Lower leg skin (tissue), 4 donors: Measurements from ENCODE around the gene VIT. TPM values are rescaled to one million over a fixed set of nuclear protein-coding genes. Genes with fewer than 3 reads are reported as not detected.

Experiments used
- DNase-seq, 2 donors: peaks; one replicate each; pipeline ENCODE4 v3.0.0-alpha.2; 2019; ENCODE audit warnings: low spot score in 2 of 2
- H3K4me3 ChIP-seq: fragments of 200-600 bp; sonication (generic); 2 replicates; pipeline ENCODE4 v1.5.1; 2017; ENCODE audit warnings: mild to moderate bottlenecking, low read depth; ENCODE audit not compliant: poor library complexity, severe bottlenecking
- POLR2A ChIP-seq, 2 donors: fragments of 450-650 bp; IDR thresholded peaks; one replicate each; pipeline ENCODE4 v1.6.1; 2016 to 2017; ENCODE audit warnings: antibody characterized with exemption in 2 of 2, mild to moderate bottlenecking in 1 of 2, moderate library complexity in 1 of 2
- WGBS, 2 donors: methylation state at CpG; one replicate each; pipeline ENCODE4 v1.1.5; 2018; 5-methylcytosine and 5-hydroxymethylcytosine counted together
- intact Hi-C: fragments of 100-400 bp; cut with DNase I; formaldehyde crosslinking; loops from one replicate; pipeline ENCODE4 v1.15.0; 2023; ENCODE audit warnings: low total_unique reads
- total RNA-seq, 4 donors: library from RNA; depleted of rRNA; stranded (reverse); fragments of >200 nt; gene quantifications; one replicate each; pipeline ENCODE4 v1.1.0, GENCODE V29; 2016
- TF ChIP-seq, protein P1 (sequence below), 3 donors: fragments of 450-650 bp; IDR thresholded peaks; one replicate each; pipeline ENCODE4 v1.5.1; 2016; ENCODE audit warnings: antibody characterized with exemption in 3 of 3, mild to moderate bottlenecking in 3 of 3, moderate library complexity in 2 of 3

VIT gene
- total RNA-seq, 4 donors from 2014 or later, result 10.0 to 23.7 (median 13.8) TPM

DNA sequence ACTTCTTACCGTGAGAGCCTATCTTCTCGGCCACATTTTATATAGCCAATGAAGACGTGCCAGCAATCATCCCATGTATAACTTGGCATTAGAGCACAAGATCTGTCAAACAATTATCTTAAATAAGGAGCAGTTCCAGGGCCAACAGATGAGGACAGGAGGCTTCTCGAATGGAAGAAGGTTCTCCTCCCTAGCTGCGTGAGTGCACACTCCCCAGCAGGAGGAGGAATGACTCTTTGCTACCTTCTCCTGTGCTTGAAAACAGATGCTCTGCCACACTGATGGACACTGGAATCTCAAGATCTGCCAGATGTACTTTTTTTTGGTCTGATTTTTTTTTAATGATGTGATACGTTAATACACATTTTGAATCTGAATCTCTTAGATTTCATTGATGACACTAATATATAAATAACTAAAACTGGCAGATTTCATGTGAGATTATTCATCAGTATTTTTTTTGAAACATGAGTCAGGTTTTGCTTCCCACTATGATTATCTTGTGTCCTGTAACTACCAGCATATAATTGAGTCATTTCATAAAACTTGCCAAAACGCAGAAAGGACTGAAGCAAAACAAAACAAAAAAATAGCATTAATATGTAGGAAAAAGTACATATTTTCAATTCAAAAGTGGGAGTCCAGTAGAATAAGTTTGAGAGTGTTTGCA is 626 bp upstream of the VIT start:
- 28 to 40% methylated on average over 7 of the region's 7 CpGs for WGBS, 2 donors
- no peak for DNase-seq
- TF ChIP-seq, protein P1, sequence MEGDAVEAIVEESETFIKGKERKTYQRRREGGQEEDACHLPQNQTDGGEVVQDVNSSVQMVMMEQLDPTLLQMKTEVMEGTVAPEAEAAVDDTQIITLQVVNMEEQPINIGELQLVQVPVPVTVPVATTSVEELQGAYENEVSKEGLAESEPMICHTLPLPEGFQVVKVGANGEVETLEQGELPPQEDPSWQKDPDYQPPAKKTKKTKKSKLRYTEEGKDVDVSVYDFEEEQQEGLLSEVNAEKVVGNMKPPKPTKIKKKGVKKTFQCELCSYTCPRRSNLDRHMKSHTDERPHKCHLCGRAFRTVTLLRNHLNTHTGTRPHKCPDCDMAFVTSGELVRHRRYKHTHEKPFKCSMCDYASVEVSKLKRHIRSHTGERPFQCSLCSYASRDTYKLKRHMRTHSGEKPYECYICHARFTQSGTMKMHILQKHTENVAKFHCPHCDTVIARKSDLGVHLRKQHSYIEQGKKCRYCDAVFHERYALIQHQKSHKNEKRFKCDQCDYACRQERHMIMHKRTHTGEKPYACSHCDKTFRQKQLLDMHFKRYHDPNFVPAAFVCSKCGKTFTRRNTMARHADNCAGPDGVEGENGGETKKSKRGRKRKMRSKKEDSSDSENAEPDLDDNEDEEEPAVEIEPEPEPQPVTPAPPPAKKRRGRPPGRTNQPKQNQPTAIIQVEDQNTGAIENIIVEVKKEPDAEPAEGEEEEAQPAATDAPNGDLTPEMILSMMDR (IDR thresholded peaks at IDR 0.05), result no peak
- no peak for TF ChIP-seq POLR2A (IDR thresholded peaks at IDR 0.05)
- H3K4me3 ChIP-seq, result no peak overlapping the region
- intact Hi-C loops, result no loop called here

DNA sequence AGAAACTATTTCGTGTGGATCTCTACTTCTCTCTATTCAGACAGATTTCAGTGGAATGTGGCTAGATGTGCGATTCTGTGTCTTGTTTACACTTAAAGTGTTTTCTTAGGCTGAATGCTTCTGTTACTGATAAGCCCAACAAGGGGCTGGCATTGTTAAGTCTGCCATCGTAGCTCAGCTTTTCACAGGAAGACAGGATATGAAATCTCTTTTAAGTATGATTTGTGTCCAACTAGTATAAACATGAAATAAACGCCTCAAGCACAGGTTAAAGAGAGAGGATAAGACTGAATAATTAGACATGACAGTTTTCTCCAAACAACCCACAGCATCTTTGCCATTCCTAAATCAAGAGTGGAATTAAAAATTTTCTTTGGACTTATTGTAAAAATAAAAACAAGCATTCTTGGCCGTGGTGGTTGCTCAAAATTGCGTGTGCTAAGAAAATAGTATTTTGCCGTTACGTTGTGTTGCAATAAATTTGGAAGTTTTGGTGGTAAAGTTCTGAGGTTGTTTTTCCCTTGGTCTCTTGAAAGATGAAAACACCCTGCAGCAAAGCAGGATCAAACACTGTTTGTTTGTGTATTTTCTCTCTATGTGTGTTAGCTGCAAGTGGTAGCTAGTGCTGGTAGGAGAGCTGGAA is 1.0 kb downstream of the VIT start:
- no peak for DNase-seq
- intact Hi-C loops, result no loop called here
- 27 to 28% methylated on average over 8 of the region's 8 CpGs for WGBS, 2 donors
- H3K4me3 ChIP-seq, result no peak overlapping the region
- TF ChIP-seq POLR2A (IDR thresholded peaks at IDR 0.05), result no peak
- TF ChIP-seq, protein P1 (IDR thresholded peaks at IDR 0.05), result no peak

DNA sequence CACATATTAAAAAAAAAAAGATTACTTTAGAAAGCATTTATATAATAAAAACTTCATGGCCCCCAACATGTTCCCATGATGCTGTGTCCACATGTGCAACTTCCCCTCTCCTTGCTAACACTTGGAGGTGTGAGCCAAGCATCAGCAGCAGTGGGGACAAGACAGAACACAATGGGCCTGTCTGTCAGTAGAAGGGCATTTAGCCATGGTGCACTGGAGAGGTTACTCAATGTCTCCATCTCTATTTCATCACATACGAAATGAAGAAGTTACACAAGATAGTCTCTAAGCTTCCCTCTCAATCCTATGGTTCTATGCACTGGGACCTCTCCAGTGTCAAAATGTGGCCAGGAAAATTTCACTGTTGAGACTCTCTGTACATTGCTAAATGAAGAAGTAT is 2.5 kb downstream of the VIT start:
- no peak overlapping the region for H3K4me3 ChIP-seq
- intact Hi-C loops, result no loop called here
- 37 to 50% methylated on average over 1 of the region's 1 CpG for WGBS, 2 donors
- TF ChIP-seq POLR2A (IDR thresholded peaks at IDR 0.05), result no peak
- TF ChIP-seq, protein P1 (IDR thresholded peaks at IDR 0.05), result no peak
- DNase-seq, result peak; percentile 69 to 78

DNA sequence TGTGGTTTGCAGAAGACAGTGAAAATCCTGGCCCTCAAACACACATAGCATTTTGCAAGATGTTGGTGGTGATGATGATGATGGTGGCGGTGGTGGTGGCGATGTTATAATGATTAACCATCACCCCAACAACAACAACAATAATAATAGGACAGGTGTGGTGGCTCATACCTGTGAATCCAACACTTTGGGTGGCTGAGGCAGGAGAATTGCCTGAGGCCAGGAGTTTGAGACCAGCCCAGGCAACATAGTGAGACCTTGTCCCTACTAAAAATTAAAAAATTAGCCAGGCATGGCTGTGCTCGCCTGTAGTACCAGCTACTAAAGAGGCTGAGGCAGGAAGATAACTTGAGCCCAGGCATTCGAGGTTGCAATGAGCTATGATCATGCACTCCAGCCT is 3.8 kb downstream of the VIT start:
- intact Hi-C loops, result no loop called here
- TF ChIP-seq POLR2A (IDR thresholded peaks at IDR 0.05), result no peak
- TF ChIP-seq, protein P1 (IDR thresholded peaks at IDR 0.05), result no peak
- DNase-seq, result no peak
- WGBS, 2 donors, result 87 to 89% methylated on average over 4 of the region's 4 CpGs
- no peak overlapping the region for H3K4me3 ChIP-seq

DNA sequence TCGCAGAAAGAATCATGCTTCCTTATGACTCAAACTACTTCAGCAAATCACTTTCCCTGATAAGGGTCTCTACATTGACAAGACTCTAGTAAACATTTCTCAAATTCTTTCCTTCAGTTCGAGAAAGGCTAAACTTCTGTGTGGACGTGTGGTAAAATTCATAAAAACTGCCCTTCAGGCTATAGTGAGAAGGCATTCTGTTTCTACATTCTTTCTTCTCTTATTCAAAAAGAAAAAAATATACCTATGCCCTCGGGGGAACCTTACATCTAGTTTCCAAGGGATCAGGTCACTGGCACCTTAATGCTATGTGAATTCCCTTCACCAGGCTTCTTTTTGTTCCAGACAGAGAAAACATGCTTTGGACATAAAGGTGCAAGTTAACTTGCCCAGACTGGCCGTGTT is 4.9 kb downstream of the VIT start:
- no peak for DNase-seq
- WGBS, 2 donors, result 49 to 55% methylated on average over 5 of the region's 5 CpGs
- TF ChIP-seq, protein P1 (IDR thresholded peaks at IDR 0.05), result no peak
- no peak for TF ChIP-seq POLR2A (IDR thresholded peaks at IDR 0.05)
- intact Hi-C loops, result no loop called here
- H3K4me3 ChIP-seq, result no peak overlapping the region
